HCT116 (cell line): ENCODE data around the gene RAI14. TPM values are rescaled to one million over a fixed set of nuclear protein-coding genes. Genes with fewer than 3 reads are reported as not detected.

Experiments
- ATAC-seq: fragments of 200-7000 bp; cut with Tn5 transposase; 2 replicates; pipeline ENCODE4 v1.9.1; 2020; ENCODE audit warnings: mild to moderate bottlenecking, moderate library complexity
- BruUV-seq: library from RNA; stranded (reverse); fragments of 400-500 nt; replicated peaks from 2 replicates; lab custom pipeline; 2021; lab: Mats Ljungman, UMichigan
- CTCF ChIA-PET: fragments of 300-600 bp; sonication (Branson Sonifier 250); formaldehyde crosslinking; loops from one replicate; lab custom pipeline; 2021; ENCODE audit warnings: antibody characterized with exemption; lab: Charles Lee
- POLR2A ChIA-PET: fragments of 300-600, 350-600 bp; sonication (Branson Sonifier 250); formaldehyde crosslinking; loops from one replicate; lab custom pipeline; 2021; ENCODE audit warnings: antibody characterized with exemption; lab: Charles Lee
- RAD21 ChIA-PET, 2 experiments: fragments of 300-600 bp; sonication (Branson Sonifier 250); formaldehyde crosslinking; loops; one replicate each; lab custom pipeline; 2023; ENCODE audit warnings: low total read pairs in 2 of 2; ENCODE audit not compliant: uncharacterized antibody in 2 of 2, unreplicated experiment in 2 of 2, low non-redundant PET in 1 of 2; lab: Charles Lee
- DNase-seq: peaks from one replicate; pipeline ENCODE4 v3.0.0-alpha.2; 2010; ENCODE audit warnings: low read depth, low spot score
- H2AFZ ChIP-seq: fragments of 200-600 bp; shearing (Covaris generic), sonication (generic); 2 replicates; pipeline ENCODE4 v1.6.1; 2017; ENCODE audit warnings: low read depth, mixed run types, mixed read lengths, antibody characterized with exemption, low read length; ENCODE audit not compliant: poor library complexity, severe bottlenecking
- H3K27ac ChIP-seq: 2 replicates; pipeline ENCODE4 v1.5.1; 2012; ENCODE audit warnings: low read depth, low read length
- H3K27me3 ChIP-seq: fragments of 200-600 bp; sonication (generic); 2 replicates; pipeline ENCODE4 v1.6.1; 2016; ENCODE audit warnings: mixed run types, low read length, mixed read lengths; ENCODE audit not compliant: insufficient read depth
- H3K36me3 ChIP-seq, 2 experiments: fragments of 200-500 bp in 1 of 2; fragments of 200-600 bp in 1 of 2; sonication (Bioruptor generic) in 1 of 2; sonication (generic) in 1 of 2; 2 replicates each; pipeline versions ENCODE4 v1.5.1 to v1.6.1; 2014 to 2016; ENCODE audit warnings: low read length in 2 of 2, inconsistent platforms in 1 of 2, mixed read lengths in 1 of 2, mixed run types in 1 of 2; ENCODE audit not compliant: insufficient read depth in 2 of 2, control insufficient read depth in 1 of 2
- H3K4me1 ChIP-seq, 2 experiments: fragments of 200-600 bp in 1 of 2; sonication (generic) in 1 of 2; 2 replicates each; pipeline versions ENCODE4 v1.5.1 to v1.6.1; 2012 to 2017; ENCODE audit warnings: low read length in 2 of 2, inconsistent platforms in 1 of 2, mild to moderate bottlenecking in 1 of 2, mixed read lengths in 1 of 2, mixed run types in 1 of 2, moderate library complexity in 1 of 2; ENCODE audit not compliant: insufficient read depth in 2 of 2, control insufficient read depth in 1 of 2
- H3K4me2 ChIP-seq: fragments of 200-600 bp; sonication (generic); 2 replicates; pipeline ENCODE4 v1.6.1; 2017; ENCODE audit warnings: mixed run types, low read length, mixed read lengths
- H3K4me3 ChIP-seq, 2 experiments: fragments of 200-600 bp in 1 of 2; sonication (generic) in 1 of 2; replicated peaks in 1 of 2; 2 replicates each; pipeline ENCODE4 v1.5.1; 2011 to 2016; ENCODE audit warnings: low read length in 2 of 2, control low read depth in 1 of 2, low read depth in 1 of 2, mild to moderate bottlenecking in 1 of 2, mixed read lengths in 1 of 2, mixed run types in 1 of 2
- H3K79me2 ChIP-seq: fragments of 200-600 bp; sonication (generic); 2 replicates; pipeline ENCODE4 v1.6.1; 2017; ENCODE audit warnings: mild to moderate bottlenecking, mixed run types, low read length, moderate library complexity, mixed read lengths; ENCODE audit not compliant: insufficient read depth
- H3K9ac ChIP-seq: fragments of 200-600 bp; sonication (generic); 2 replicates; pipeline ENCODE4 v1.6.1; 2016; ENCODE audit warnings: low read length, mixed read lengths
- H3K9me2 ChIP-seq: fragments of 200-600 bp; sonication (generic), shearing (Covaris generic); 2 replicates; pipeline ENCODE4 v1.6.1; 2017; ENCODE audit warnings: mixed run types, mild to moderate bottlenecking, moderate library complexity; ENCODE audit not compliant: insufficient read depth
- H3K9me3 ChIP-seq, 2 experiments: fragments of 200-500 bp in 1 of 2; fragments of 200-600 bp in 1 of 2; sonication (Bioruptor generic) in 1 of 2; sonication (generic) in 1 of 2; 2 replicates each; pipeline ENCODE4 v1.6.1; 2014 to 2017; ENCODE audit warnings: low read length in 2 of 2, mixed read lengths in 2 of 2, inconsistent platforms in 1 of 2, low read depth in 1 of 2, mild to moderate bottlenecking in 1 of 2, mixed run types in 1 of 2, moderate library complexity in 1 of 2; ENCODE audit not compliant: control insufficient read depth in 1 of 2, insufficient read depth in 1 of 2
- H4K20me1 ChIP-seq: fragments of 200-600 bp; sonication (generic), shearing (Covaris generic); 2 replicates; pipeline ENCODE4 v1.6.1; 2017; ENCODE audit warnings: mixed run types, mild to moderate bottlenecking, moderate library complexity; ENCODE audit not compliant: insufficient read depth
- EGR1 ChIP-seq: IDR thresholded peaks from 2 replicates; pipeline ENCODE4 v1.6.1; 2012; ENCODE audit warnings: low read depth
- ELF1 ChIP-seq: IDR thresholded peaks from 2 replicates; pipeline ENCODE4 v1.6.1; 2012; ENCODE audit warnings: low read depth, borderline replicate concordance
- EZH2phosphoT487 ChIP-seq: fragments of 200-600 bp; IDR thresholded peaks from 2 replicates; pipeline ENCODE4 v1.6.1; 2018; ENCODE audit warnings: antibody characterized with exemption, borderline replicate concordance
- FOSL1 ChIP-seq: IDR thresholded peaks from 2 replicates; pipeline ENCODE4 v1.6.1; 2012; ENCODE audit warnings: low read depth
- POLR2AphosphoS5 ChIP-seq: IDR thresholded peaks from 2 replicates; pipeline ENCODE4 v1.6.1; 2011; ENCODE audit warnings: mild to moderate bottlenecking, low read depth, low read length, moderate library complexity
- SP1 ChIP-seq: IDR thresholded peaks from 2 replicates; pipeline ENCODE4 v1.6.1; 2012; ENCODE audit warnings: low read depth
- SRF ChIP-seq: IDR thresholded peaks from 2 replicates; pipeline ENCODE4 v1.6.1; 2012; ENCODE audit warnings: low read depth
- YY1 ChIP-seq: IDR thresholded peaks from 2 replicates; pipeline ENCODE4 v1.6.1; 2011; ENCODE audit warnings: low read length, low read depth, moderate library complexity, mild to moderate bottlenecking; ENCODE audit not compliant: insufficient replicate concordance; ENCODE audit errors: extremely low read depth
- ZFX ChIP-seq: fragments of 450-650 bp; IDR thresholded peaks from 2 replicates; pipeline ENCODE4 v1.6.1; 2017
- ZNF274 ChIP-seq: fragments of 200-500 bp; sonication (Bioruptor generic); IDR thresholded peaks from 2 replicates; pipeline ENCODE4 v1.6.1; 2014; ENCODE audit warnings: mild to moderate bottlenecking, low read depth, low read length, inconsistent platforms
- intact Hi-C: fragments of 100-400 bp; cut with micrococcal nuclease; formaldehyde crosslinking; loops from 2 replicates; pipeline ENCODE4 v1.10.0; 2022
- total RNA-seq: library from RNA; stranded (reverse); gene quantifications from one replicate; pipeline ENCODE4 v1.2.1, GENCODE V29; 2021; ENCODE audit not compliant: unreplicated experiment
- TF ChIP-seq, protein P1 (sequence below): IDR thresholded peaks from 2 replicates; pipeline ENCODE4 v1.6.1; 2012
- TF ChIP-seq, protein P2 (sequence below): IDR thresholded peaks from 2 replicates; pipeline ENCODE4 v1.6.1; 2011; ENCODE audit warnings: mild to moderate bottlenecking, low read length, moderate library complexity; ENCODE audit not compliant: insufficient replicate concordance; ENCODE audit errors: extremely low read depth
- TF ChIP-seq, protein P3 (sequence below), 3 experiments: fragments of 200-600 bp in 1 of 3; sonication (generic) in 1 of 3; IDR thresholded peaks in 2 of 3; conservative IDR thresholded peaks in 1 of 3; 2 replicates each; pipeline ENCODE4 v1.5.1; 2012 to 2017; ENCODE audit warnings: low read depth in 2 of 3, low read length in 2 of 3, antibody characterized with exemption in 1 of 3, borderline replicate concordance in 1 of 3, control low read depth in 1 of 3, mild to moderate bottlenecking in 1 of 3, mixed read lengths in 1 of 3, mixed run types in 1 of 3, moderate library complexity in 1 of 3; ENCODE audit not compliant: insufficient read depth in 1 of 3

RAI14 gene
- total RNA-seq, 1 experiment from 2014 or later = 47.9 TPM

DNA sequence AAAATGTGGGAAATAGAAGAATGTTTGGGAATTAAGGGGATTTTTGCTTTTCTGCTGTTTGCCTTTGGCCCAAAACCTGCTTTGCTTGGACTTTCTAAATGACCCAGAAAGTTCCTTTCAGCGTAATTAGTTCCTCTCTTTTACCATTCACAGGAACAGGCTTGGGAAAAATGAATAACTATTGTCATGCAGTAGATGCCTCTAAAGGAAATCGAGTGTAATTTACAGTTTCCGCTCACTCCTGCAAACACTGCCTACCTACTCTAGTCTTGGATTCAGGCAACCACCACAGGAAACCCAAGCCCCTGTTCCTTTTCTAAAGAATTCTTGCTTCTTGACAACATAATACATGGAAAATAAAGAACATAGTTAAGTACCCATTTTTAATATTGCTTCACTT, 207.8 kb downstream of the RAI14 start:
- H3K9me3 ChIP-seq = no peaks in the 10 kb centered on the region
- TF ChIP-seq EZH2phosphoT487 (no peak), SP1 (no peak), ELF1 (no peak), SRF (no peak), FOSL1 (no peak), ZNF274 (no peak), ZFX (no peak), EGR1 (no peak), POLR2AphosphoS5 (no peak), YY1 (no peak)
- TF ChIP-seq, protein P1, sequence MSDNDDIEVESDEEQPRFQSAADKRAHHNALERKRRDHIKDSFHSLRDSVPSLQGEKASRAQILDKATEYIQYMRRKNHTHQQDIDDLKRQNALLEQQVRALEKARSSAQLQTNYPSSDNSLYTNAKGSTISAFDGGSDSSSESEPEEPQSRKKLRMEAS = no peak
- TF ChIP-seq, protein P2, sequence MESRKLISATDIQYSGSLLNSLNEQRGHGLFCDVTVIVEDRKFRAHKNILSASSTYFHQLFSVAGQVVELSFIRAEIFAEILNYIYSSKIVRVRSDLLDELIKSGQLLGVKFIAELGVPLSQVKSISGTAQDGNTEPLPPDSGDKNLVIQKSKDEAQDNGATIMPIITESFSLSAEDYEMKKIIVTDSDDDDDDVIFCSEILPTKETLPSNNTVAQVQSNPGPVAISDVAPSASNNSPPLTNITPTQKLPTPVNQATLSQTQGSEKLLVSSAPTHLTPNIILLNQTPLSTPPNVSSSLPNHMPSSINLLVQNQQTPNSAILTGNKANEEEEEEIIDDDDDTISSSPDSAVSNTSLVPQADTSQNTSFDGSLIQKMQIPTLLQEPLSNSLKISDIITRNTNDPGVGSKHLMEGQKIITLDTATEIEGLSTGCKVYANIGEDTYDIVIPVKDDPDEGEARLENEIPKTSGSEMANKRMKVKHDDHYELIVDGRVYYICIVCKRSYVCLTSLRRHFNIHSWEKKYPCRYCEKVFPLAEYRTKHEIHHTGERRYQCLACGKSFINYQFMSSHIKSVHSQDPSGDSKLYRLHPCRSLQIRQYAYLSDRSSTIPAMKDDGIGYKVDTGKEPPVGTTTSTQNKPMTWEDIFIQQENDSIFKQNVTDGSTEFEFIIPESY = no peak
- TF ChIP-seq, protein P3, sequence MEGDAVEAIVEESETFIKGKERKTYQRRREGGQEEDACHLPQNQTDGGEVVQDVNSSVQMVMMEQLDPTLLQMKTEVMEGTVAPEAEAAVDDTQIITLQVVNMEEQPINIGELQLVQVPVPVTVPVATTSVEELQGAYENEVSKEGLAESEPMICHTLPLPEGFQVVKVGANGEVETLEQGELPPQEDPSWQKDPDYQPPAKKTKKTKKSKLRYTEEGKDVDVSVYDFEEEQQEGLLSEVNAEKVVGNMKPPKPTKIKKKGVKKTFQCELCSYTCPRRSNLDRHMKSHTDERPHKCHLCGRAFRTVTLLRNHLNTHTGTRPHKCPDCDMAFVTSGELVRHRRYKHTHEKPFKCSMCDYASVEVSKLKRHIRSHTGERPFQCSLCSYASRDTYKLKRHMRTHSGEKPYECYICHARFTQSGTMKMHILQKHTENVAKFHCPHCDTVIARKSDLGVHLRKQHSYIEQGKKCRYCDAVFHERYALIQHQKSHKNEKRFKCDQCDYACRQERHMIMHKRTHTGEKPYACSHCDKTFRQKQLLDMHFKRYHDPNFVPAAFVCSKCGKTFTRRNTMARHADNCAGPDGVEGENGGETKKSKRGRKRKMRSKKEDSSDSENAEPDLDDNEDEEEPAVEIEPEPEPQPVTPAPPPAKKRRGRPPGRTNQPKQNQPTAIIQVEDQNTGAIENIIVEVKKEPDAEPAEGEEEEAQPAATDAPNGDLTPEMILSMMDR (IDR thresholded peaks at IDR 0.05 in 2 of 3, conservative IDR thresholded peaks at IDR 0.05 in 1 of 3; ENCODE audit: borderline replicate concordance in 1 of 3, insufficient read depth in 1 of 3, low read depth in 2 of 3, low read length in 2 of 3) = no peak
- no peaks in the 10 kb centered on the region for H3K9me2 ChIP-seq
- no peak overlapping the region for H2AFZ ChIP-seq
- RAD21 ChIA-PET = no interaction called here
- no peaks in the 10 kb centered on the region for H3K79me2 ChIP-seq
- ATAC-seq = no peak
- H3K9ac ChIP-seq = no peak overlapping the region
- H3K36me3 ChIP-seq = no peaks in the 10 kb centered on the region
- POLR2A ChIA-PET = no interaction called here
- intact Hi-C loops = no loop called here
- no peak overlapping the region for H3K4me2 ChIP-seq
- CTCF ChIA-PET = no interaction called here
- no peak overlapping the region for H3K4me3 ChIP-seq
- BruUV-seq = no TSS peak
- H4K20me1 ChIP-seq = no peaks in the 10 kb centered on the region
- H3K4me1 ChIP-seq = no peaks in the 10 kb centered on the region
- DNase-seq = no peak
- no peak overlapping the region for H3K27ac ChIP-seq
- H3K27me3 ChIP-seq = no peaks in the 10 kb centered on the region
